A549 (cell line): Measurements from ENCODE around the gene SYNDIG1L. TPM values are rescaled to one million over a fixed set of nuclear protein-coding genes. Genes with fewer than 3 reads are reported as not detected.

ENCODE experiments used
- ATAC-seq, 2 experiments: fragments of 200-7000 bp in 1 of 2; fragments of >200 bp in 1 of 2; cut with Nextera tagmentation in 1 of 2; cut with Tn5 transposase in 1 of 2; 3 replicates each; pipeline versions ENCODE4 v1.8.0 to v1.9.1; 2018 to 2020; ENCODE audit warnings: mild to moderate bottlenecking in 1 of 2, moderate library complexity in 1 of 2
- CTCF ChIA-PET: fragments of 300-600 bp; sonication (Branson Sonifier 250); formaldehyde crosslinking; extraction: SDS; loops from one replicate; lab custom pipeline; 2021; ENCODE audit warnings: antibody characterized with exemption, inconsistent platforms; lab: Yijun Ruan, JAX
- POLR2A ChIA-PET: fragments of 350-600 bp; formaldehyde crosslinking; extraction: SDS; loops from one replicate; lab custom pipeline; 2021; ENCODE audit warnings: antibody characterized with exemption, inconsistent platforms; lab: Yijun Ruan, JAX
- DNase-seq, 2 experiments: peaks; one replicate each; pipeline versions ENCODE4 v3.0.0 to v3.0.0-alpha.2; 2011 to 2016; ENCODE audit warnings: low read depth in 1 of 2, low spot score in 1 of 2
- FAIRE-seq: peaks from 2 replicates; lab custom pipeline; 2011; peaks lifted over from hg19 to GRCh38; lab: Jason Lieb, UNC
- H3K27ac ChIP-seq, 2 experiments: fragments of >200 bp; sonication (Bioruptor Twin); formaldehyde crosslinking; 3 replicates each; pipeline ENCODE4 v1.5.1; 2016 to 2017
- H3K4me1 ChIP-seq: fragments of >200 bp; sonication (Bioruptor Twin); formaldehyde crosslinking; 3 replicates; pipeline ENCODE4 v1.6.1; 2016
- H3K4me2 ChIP-seq: fragments of >200 bp; sonication (Bioruptor Twin); formaldehyde crosslinking; 3 replicates; pipeline ENCODE4 v1.6.1; 2016
- H3K4me3 ChIP-seq: fragments of >200 bp; sonication (Bioruptor Twin); formaldehyde crosslinking; 3 replicates; pipeline ENCODE4 v1.5.1; 2016
- H3K9me3 ChIP-seq: fragments of >200 bp; sonication (Bioruptor Twin); formaldehyde crosslinking; 3 replicates; pipeline ENCODE4 v1.6.1; 2016
- ATOH8 ChIP-seq: fragments of 250-450 bp; sonication (Bioruptor Pico); IDR thresholded peaks from 2 replicates; pipeline ENCODE4 v1.5.0; 2020; ENCODE audit warnings: low read depth, mild to moderate bottlenecking, moderate library complexity
- BHLHE40 ChIP-seq: IDR thresholded peaks from 2 replicates; pipeline ENCODE4 v1.6.1; 2012; ENCODE audit warnings: low read depth, low read length, inconsistent platforms
- CEBPB ChIP-seq, 2 experiments: fragments of >200 bp in 1 of 2; sonication (Bioruptor Twin) in 1 of 2; formaldehyde crosslinking in 1 of 2; IDR thresholded peaks; 2 replicates each; pipeline ENCODE4 v1.6.1; 2012 to 2016
- CTCF ChIP-seq: fragments of >200 bp; sonication (Bioruptor Twin); formaldehyde crosslinking; IDR thresholded peaks from 3 replicates; pipeline ENCODE4 v1.5.1; 2016
- ELK1 ChIP-seq: fragments of 150-350 bp; IDR thresholded peaks from 2 replicates; pipeline ENCODE4 v1.6.1; 2014; ENCODE audit warnings: low read depth, mild to moderate bottlenecking, low read length
- ESRRA ChIP-seq: fragments of 150-350 bp; IDR thresholded peaks from 2 replicates; pipeline ENCODE4 v1.6.1; 2014; ENCODE audit warnings: mild to moderate bottlenecking, low read length, borderline replicate concordance
- FOSL2 ChIP-seq, 2 experiments: fragments of 450-650 bp in 1 of 2; fragments of >200 bp in 1 of 2; sonication (Bioruptor Twin) in 1 of 2; formaldehyde crosslinking; IDR thresholded peaks; 2 replicates each; pipeline versions ENCODE4 v1.5.0 to v1.6.1; 2016 to 2020; ENCODE audit warnings: mild to moderate bottlenecking in 1 of 2, moderate library complexity in 1 of 2
- FOXS1 ChIP-seq: fragments of 250-450 bp; sonication (Bioruptor Pico); IDR thresholded peaks from 2 replicates; pipeline ENCODE4 v1.5.0; 2020; ENCODE audit warnings: mild to moderate bottlenecking, moderate library complexity
- GATA3 ChIP-seq: IDR thresholded peaks from 2 replicates; pipeline ENCODE4 v1.6.1; 2012; ENCODE audit warnings: borderline replicate concordance
- HDAC2 ChIP-seq: fragments of 200-600 bp; sonication (generic); IDR thresholded peaks from 2 replicates; pipeline ENCODE4 v1.6.1; 2016
- HEYL ChIP-seq: fragments of 250-450 bp; sonication (Bioruptor Pico); IDR thresholded peaks from 2 replicates; pipeline ENCODE4 v1.8.0; 2021; ENCODE audit warnings: mild to moderate bottlenecking, moderate library complexity
- HMGXB4 ChIP-seq: fragments of 250-450 bp; sonication (Bioruptor Pico); IDR thresholded peaks from 2 replicates; pipeline ENCODE4 v1.5.0; 2021; ENCODE audit warnings: mild to moderate bottlenecking, moderate library complexity, borderline replicate concordance
- HOXB13 ChIP-seq: fragments of 250-450 bp; sonication (Bioruptor Pico); IDR thresholded peaks from 2 replicates; pipeline ENCODE4 v1.5.0; 2020; ENCODE audit warnings: low read depth, mild to moderate bottlenecking, moderate library complexity
- HOXB5 ChIP-seq: fragments of 250-450 bp; sonication (Bioruptor Pico); IDR thresholded peaks from 2 replicates; pipeline ENCODE4 v1.5.0; 2020; ENCODE audit warnings: mild to moderate bottlenecking, moderate library complexity
- JUN ChIP-seq, 2 experiments: fragments of >200 bp; sonication (Bioruptor Twin); formaldehyde crosslinking; IDR thresholded peaks; 2 replicates in 1 of 2; 3 replicates in 1 of 2; pipeline ENCODE4 v1.6.1; 2016 to 2017
- JUNB ChIP-seq: fragments of >200 bp; sonication (Bioruptor Twin); formaldehyde crosslinking; IDR thresholded peaks from 2 replicates; pipeline ENCODE4 v1.6.1; 2016
- KDM1A ChIP-seq: fragments of 200-600 bp; sonication (generic); IDR thresholded peaks from 2 replicates; pipeline ENCODE4 v1.6.1; 2016; ENCODE audit warnings: low read depth, mild to moderate bottlenecking
- KDM5A ChIP-seq: fragments of 200-600 bp; sonication (generic); IDR thresholded peaks from 2 replicates; pipeline ENCODE4 v1.6.1; 2016; ENCODE audit warnings: antibody characterized with exemption, mild to moderate bottlenecking
- MAX ChIP-seq: IDR thresholded peaks from 2 replicates; pipeline ENCODE4 v1.6.1; 2012
- NPAS2 ChIP-seq: fragments of 250-450 bp; sonication (Bioruptor Pico); IDR thresholded peaks from 2 replicates; pipeline ENCODE4 v1.8.0; 2022; ENCODE audit warnings: mild to moderate bottlenecking, moderate library complexity, borderline replicate concordance
- RARB ChIP-seq: fragments of 250-450 bp; sonication (Bioruptor Pico); IDR thresholded peaks from 2 replicates; pipeline ENCODE4 v1.8.0; 2021; ENCODE audit warnings: mild to moderate bottlenecking, moderate library complexity
- RFX5 ChIP-seq: fragments of 450-650 bp; IDR thresholded peaks from 2 replicates; pipeline ENCODE4 v1.7.1; 2014; ENCODE audit warnings: antibody characterized with exemption, mild to moderate bottlenecking, moderate library complexity
- SMC3 ChIP-seq: fragments of >200 bp; sonication (Bioruptor Twin); formaldehyde crosslinking; IDR thresholded peaks from 3 replicates; pipeline ENCODE4 v1.6.1; 2018; ENCODE audit warnings: inconsistent platforms
- SREBF2 ChIP-seq: fragments of 450-650 bp; IDR thresholded peaks from 2 replicates; pipeline ENCODE4 v1.6.1; 2014; ENCODE audit warnings: mild to moderate bottlenecking, moderate library complexity
- TFCP2L1 ChIP-seq: fragments of 250-450 bp; sonication (Bioruptor Pico); IDR thresholded peaks from 2 replicates; pipeline ENCODE4 v1.5.0; 2021; ENCODE audit warnings: mild to moderate bottlenecking
- TP53 ChIP-seq: fragments of 250-450 bp; sonication (Bioruptor Pico); IDR thresholded peaks from 2 replicates; pipeline ENCODE4 v1.5.0; 2021; ENCODE audit warnings: mild to moderate bottlenecking, moderate library complexity
- ZFP36 ChIP-seq: fragments of 450-650 bp; IDR thresholded peaks from 2 replicates; pipeline ENCODE4 v1.6.1; 2014; ENCODE audit warnings: borderline replicate concordance; ENCODE audit not compliant: partially characterized antibody
- ZNF302 ChIP-seq: fragments of 250-450 bp; sonication (Bioruptor Pico); IDR thresholded peaks from 2 replicates; pipeline ENCODE4 v1.9.0; 2021; ENCODE audit warnings: inconsistent platforms, mild to moderate bottlenecking, moderate library complexity
- ZSCAN20 ChIP-seq: fragments of 250-450 bp; sonication (Bioruptor Pico); IDR thresholded peaks from 2 replicates; pipeline ENCODE4 v1.8.0; 2022; ENCODE audit warnings: mild to moderate bottlenecking, moderate library complexity
- WGBS: methylation state at CpG from one replicate; pipeline ENCODE4 v1.1.6; 2017; ENCODE audit errors: missing lambda C conversion rate; 5-methylcytosine and 5-hydroxymethylcytosine counted together
- polyA plus RNA-seq, 4 experiments: library from polyadenylated mRNA; depleted of rRNA in 3 of 4; stranded (reverse); fragments of >200 nt; fragmentation: RNase III in 1 of 4; extraction: RNeasy Plus Mini Kit Qiagen cat#74134 plus additional on column Dnase treatment in 1 of 4; gene quantifications; 2 replicates in 3 of 4; 3 replicates in 1 of 4; pipeline ENCODE4 v1.2.3, GENCODE V29; 2011 to 2017

The SYNDIG1L gene
- polyA plus RNA-seq, 2 of the 4 experiments (the other 2 are of a cell fraction) = not detected

GRCh38 chr14:74377976-74378690 lies 47.9 kb downstream of the SYNDIG1L start:
- Histone ChIP-seq H3K4me1 (no peaks in the 10 kb centered on the region), H3K4me2 (no peak overlapping the region), H3K27ac (no peak overlapping the region), H3K4me3 (no peak overlapping the region), H3K9me3 (no peaks in the 10 kb centered on the region)
- 89% methylated on average over 37 of the region's 38 CpGs for WGBS
- ATAC-seq = no peak
- DNase-seq = no peak
- POLR2A ChIA-PET = no interaction called here
- no peak for FAIRE-seq
- CTCF ChIA-PET = interaction anchor here (0.8 to 0.9 kb wide), 2 partner anchors 15 to 54 kb away, joined by 3 read pairs; no protein-coding TSS in a partner anchor
- no peak for TF ChIP-seq ZSCAN20 (CRISPR knock-in tag)
- no peak for TF ChIP-seq RFX5
- no peak for TF ChIP-seq KDM5A
- TF ChIP-seq RARB = no peak
- TF ChIP-seq ESRRA = no peak
- no peak for TF ChIP-seq HMGXB4 (CRISPR knock-in tag)
- TF ChIP-seq MAX = no peak
- no peak for TF ChIP-seq TP53
- TF ChIP-seq ZFP36 = no peak
- no peak for TF ChIP-seq ATOH8
- TF ChIP-seq GATA3 = no peak
- TF ChIP-seq BHLHE40 = no peak
- TF ChIP-seq CTCF = no peak
- TF ChIP-seq NPAS2 = no peak
- TF ChIP-seq JUNB = no peak
- TF ChIP-seq CEBPB (IDR thresholded peaks at IDR 0.05) = no peak
- TF ChIP-seq HOXB5 (CRISPR knock-in tag) = no peak
- TF ChIP-seq SREBF2 = no peak

GRCh38 chr14:74368441-74368840 lies 57.6 kb downstream of the SYNDIG1L start:
- Histone ChIP-seq H3K27ac (no peak overlapping the region), H3K9me3 (no peaks in the 10 kb centered on the region), H3K4me2 (no peak overlapping the region), H3K4me1 (no peaks in the 10 kb centered on the region), H3K4me3 (no peak overlapping the region)
- ATAC-seq (no peak), DNase-seq (no peak), FAIRE-seq (no peak)
- TF ChIP-seq ZNF302 (CRISPR knock-in tag) = no peak
- TF ChIP-seq HDAC2 = no peak
- no peak for TF ChIP-seq BHLHE40
- no peak for TF ChIP-seq ZSCAN20 (CRISPR knock-in tag)
- no peak for TF ChIP-seq KDM1A
- no peak for TF ChIP-seq HOXB13
- no peak for TF ChIP-seq ELK1
- no peak for TF ChIP-seq FOXS1
- no peak for TF ChIP-seq SMC3
- TF ChIP-seq ZFP36 = no peak
- TF ChIP-seq NPAS2 = no peak
- TF ChIP-seq JUN (IDR thresholded peaks at IDR 0.05) = no peak
- TF ChIP-seq RARB = no peak
- TF ChIP-seq TFCP2L1 (CRISPR knock-in tag) = no peak
- TF ChIP-seq HEYL (CRISPR knock-in tag) = no peak
- TF ChIP-seq RFX5 = no peak
- no peak for TF ChIP-seq FOSL2 (IDR thresholded peaks at IDR 0.05)
- no peak for TF ChIP-seq FOSL2 (CRISPR knock-in tag; IDR thresholded peaks at IDR 0.05)
- no peak for TF ChIP-seq ATOH8
- CTCF ChIA-PET = interaction anchor here (0.7 to 1.1 kb wide), 2 partner anchors 67 to 105 kb away, joined by 3 read pairs; no protein-coding TSS in a partner anchor
- 76% methylated on average over 8 of the region's 8 CpGs for WGBS
- POLR2A ChIA-PET = no interaction called here
